Left lung (tissue), 14 donors: ENCODE data around the gene MRPL53. TPM values are rescaled to one million over a fixed set of nuclear protein-coding genes. Genes with fewer than 3 reads are reported as not detected.
A peak's percentile ranks its signal among the peaks of the same experiment; 100 is the strongest.

Source experiments
- ATAC-seq: fragments of 200-7000 bp; cut with Tn5 transposase; one replicate; pipeline ENCODE4 v1.9.1; 2020; ENCODE audit warnings: moderate library complexity
- DNase-seq, 4 donors: peaks; one replicate each; pipeline ENCODE4 v3.0.0-alpha.2; 2013 to 2020
- H3K27ac ChIP-seq, 2 donors: fragments of 200-600 bp; sonication (generic) in 1 of 2; one replicate each; pipeline versions ENCODE4 v1.5.0 to v1.8.0; 2020 to 2021
- H3K27me3 ChIP-seq, 2 donors: fragments of 200-600 bp; sonication (generic) in 1 of 2; one replicate each; pipeline versions ENCODE4 v1.5.0 to v1.8.0; 2020 to 2021
- H3K36me3 ChIP-seq, 2 donors: fragments of 200-600 bp; sonication (generic) in 1 of 2; one replicate each; pipeline versions ENCODE4 v1.5.0 to v1.8.0; 2020 to 2021
- H3K4me1 ChIP-seq, 2 donors: fragments of 200-600 bp; one replicate each; pipeline ENCODE4 v1.8.0; 2021
- H3K4me3 ChIP-seq, 2 donors: fragments of 200-600 bp; sonication (generic) in 1 of 2; one replicate each; pipeline versions ENCODE4 v1.5.0 to v1.8.0; 2020 to 2021; ENCODE audit warnings: mild to moderate bottlenecking in 1 of 2
- H3K9me3 ChIP-seq, 2 donors: fragments of 200-600 bp; sonication (generic) in 1 of 2; one replicate each; pipeline versions ENCODE4 v1.5.0 to v1.8.0; 2020 to 2021
- intact Hi-C, 2 donors: fragments of 100-400 bp; cut with DNase I; formaldehyde crosslinking; loops; one replicate each; pipeline versions ENCODE4 v1.11.2 to v1.14.2; 2022
- long read RNA-seq, 12 donors: library from polyadenylated mRNA in 2 of 12; unstranded in 2 of 12; transcript quantifications; one replicate each; pipeline ENCODE4 v2.0.0 and lab custom pipeline, GENCODE V29; 2019 to 2026
- polyA plus RNA-seq, 6 donors: library from polyadenylated mRNA; unstranded; fragments of 120-200 nt; gene quantifications; one replicate each; pipeline ENCODE4 v1.2.1, GENCODE V29; 2013; ENCODE audit not compliant: insufficient read length in 6 of 6
- total RNA-seq, 2 donors: library from RNA; stranded (reverse); fragmentation: NEBNext Ultra II Directional; extraction: Animal tissue kit (Norgen Biotek cat#: 25700); gene quantifications; one replicate each; pipeline ENCODE4 v1.2.1, GENCODE V29; 2021
- TF ChIP-seq, protein P1 (sequence below), 2 donors: fragments of 200-600 bp; sonication (generic) in 1 of 2; IDR thresholded peaks; one replicate each; pipeline versions ENCODE4 v1.5.0 to v1.8.0; 2021; ENCODE audit warnings: antibody characterized with exemption in 2 of 2
- donor health status: DM: no; HTN: yes; CAD: no.
- donor health status: DM: no; HTN: no; CAD: no.

Gene MRPL53
- total RNA-seq (10 to 100 TPM; 69.5 to 73.6 TPM), polyA plus RNA-seq (10 to 100 TPM; 33.5 to 57.8 (median 47.8) TPM)
- long read RNA-seq, donor 1, transcript MRPL53-201 (3 exons, 1,162 nt), result major isoform, 85 of 92 reads
- long read RNA-seq, donor 1, partial matches to known transcripts, result 0 of 92 reads
- long read RNA-seq, donor 1, other reads (novel, unspliced or antisense), result 0 of 92 reads
- long read RNA-seq, donor 2, transcript MRPL53-201 (3 exons, 1,162 nt), result major isoform, 56 of 59 reads
- long read RNA-seq, donor 2, partial matches to known transcripts, result 0 of 59 reads
- long read RNA-seq, donor 2, other reads (novel, unspliced or antisense), result 0 of 59 reads
- long read RNA-seq, donor 3, transcript MRPL53-201 (3 exons, 1,162 nt), result major isoform, 58 of 61 reads
- long read RNA-seq, donor 3, partial matches to known transcripts, result 0 of 61 reads
- long read RNA-seq, donor 3, other reads (novel, unspliced or antisense), result 0 of 61 reads
- long read RNA-seq, donor 4, transcript MRPL53-201 (3 exons, 1,162 nt), result major isoform, 66 of 67 reads
- long read RNA-seq, donor 4, partial matches to known transcripts, result 0 of 67 reads
- long read RNA-seq, donor 4, other reads (novel, unspliced or antisense), result 0 of 67 reads
- long read RNA-seq, donor 5, transcript MRPL53-201 (3 exons, 1,162 nt), result major isoform, 58 of 65 reads
- long read RNA-seq, donor 5, partial matches to known transcripts, result 0 of 65 reads
- long read RNA-seq, donor 5, other reads (novel, unspliced or antisense), result 0 of 65 reads
- long read RNA-seq, donor 6, transcript MRPL53-201 (3 exons, 1,162 nt), result major isoform, 61 of 65 reads
- long read RNA-seq, donor 6, partial matches to known transcripts, result 0 of 65 reads
- long read RNA-seq, donor 6, other reads (novel, unspliced or antisense), result 0 of 65 reads
- long read RNA-seq, donor 7, transcript MRPL53-201 (3 exons, 1,162 nt), result major isoform, 49 of 50 reads
- long read RNA-seq, donor 7, partial matches to known transcripts, result 0 of 50 reads
- long read RNA-seq, donor 7, other reads (novel, unspliced or antisense), result 0 of 50 reads
- long read RNA-seq, donor 8, transcript MRPL53-201 (3 exons, 1,162 nt), result major isoform, 25 of 25 reads
- long read RNA-seq, donor 8, partial matches to known transcripts, result 0 of 25 reads
- long read RNA-seq, donor 8, other reads (novel, unspliced or antisense), result 0 of 25 reads
- long read RNA-seq, donor 9, result 0 reads
- long read RNA-seq, donor 10, transcript MRPL53-201 (3 exons, 1,162 nt), result major isoform, 78 of 88 reads
- long read RNA-seq, donor 10, transcript MRPL53-202 (2 exons, 386 nt), result minor isoform, 6 of 88 reads
- long read RNA-seq, donor 10, partial matches to known transcripts, result 0 of 88 reads
- long read RNA-seq, donor 10, other reads (novel, unspliced or antisense), result 3 of 88 reads
- long read RNA-seq, donor 11, transcript MRPL53-201 (3 exons, 1,162 nt), result major isoform, 49 of 56 reads
- long read RNA-seq, donor 11, partial matches to known transcripts, result 0 of 56 reads
- long read RNA-seq, donor 11, other reads (novel, unspliced or antisense), result 0 of 56 reads
- long read RNA-seq, donor 12, transcript MRPL53-201 (3 exons, 1,162 nt), result major isoform, 41 of 41 reads
- long read RNA-seq, donor 12, partial matches to known transcripts, result 0 of 41 reads
- long read RNA-seq, donor 12, other reads (novel, unspliced or antisense), result 0 of 41 reads

GRCh38 chr2:74472086-74472944 is at the start of gene MRPL53:
Gene MRPL53 (minus strand): TSS chr2:74472680. CDS start chr2:74472660, 20 bp downstream.
- peak; percentile 95 for ATAC-seq
- Histone ChIP-seq H3K27ac (peak within 1 kb of the TSS; percentile 93 to 94), H3K4me3 (peak within 1 kb of the TSS; percentile 70 to 77), H3K4me1 (peaks cover 15 to 31% of the 10 kb centered on the region in 2 donors), H3K36me3 (peaks cover 0 to 18% of the 10 kb centered on the region in 2 donors), H3K9me3 (no peaks in the 10 kb centered on the region), H3K27me3 (no peaks in the 10 kb centered on the region)
- TF ChIP-seq, protein P1, sequence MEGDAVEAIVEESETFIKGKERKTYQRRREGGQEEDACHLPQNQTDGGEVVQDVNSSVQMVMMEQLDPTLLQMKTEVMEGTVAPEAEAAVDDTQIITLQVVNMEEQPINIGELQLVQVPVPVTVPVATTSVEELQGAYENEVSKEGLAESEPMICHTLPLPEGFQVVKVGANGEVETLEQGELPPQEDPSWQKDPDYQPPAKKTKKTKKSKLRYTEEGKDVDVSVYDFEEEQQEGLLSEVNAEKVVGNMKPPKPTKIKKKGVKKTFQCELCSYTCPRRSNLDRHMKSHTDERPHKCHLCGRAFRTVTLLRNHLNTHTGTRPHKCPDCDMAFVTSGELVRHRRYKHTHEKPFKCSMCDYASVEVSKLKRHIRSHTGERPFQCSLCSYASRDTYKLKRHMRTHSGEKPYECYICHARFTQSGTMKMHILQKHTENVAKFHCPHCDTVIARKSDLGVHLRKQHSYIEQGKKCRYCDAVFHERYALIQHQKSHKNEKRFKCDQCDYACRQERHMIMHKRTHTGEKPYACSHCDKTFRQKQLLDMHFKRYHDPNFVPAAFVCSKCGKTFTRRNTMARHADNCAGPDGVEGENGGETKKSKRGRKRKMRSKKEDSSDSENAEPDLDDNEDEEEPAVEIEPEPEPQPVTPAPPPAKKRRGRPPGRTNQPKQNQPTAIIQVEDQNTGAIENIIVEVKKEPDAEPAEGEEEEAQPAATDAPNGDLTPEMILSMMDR (IDR thresholded peaks at IDR 0.05), result no peak
- intact Hi-C loops, result no loop called here
- DNase-seq, result peak; percentile 94 to 96 (median 96)

DNA sequence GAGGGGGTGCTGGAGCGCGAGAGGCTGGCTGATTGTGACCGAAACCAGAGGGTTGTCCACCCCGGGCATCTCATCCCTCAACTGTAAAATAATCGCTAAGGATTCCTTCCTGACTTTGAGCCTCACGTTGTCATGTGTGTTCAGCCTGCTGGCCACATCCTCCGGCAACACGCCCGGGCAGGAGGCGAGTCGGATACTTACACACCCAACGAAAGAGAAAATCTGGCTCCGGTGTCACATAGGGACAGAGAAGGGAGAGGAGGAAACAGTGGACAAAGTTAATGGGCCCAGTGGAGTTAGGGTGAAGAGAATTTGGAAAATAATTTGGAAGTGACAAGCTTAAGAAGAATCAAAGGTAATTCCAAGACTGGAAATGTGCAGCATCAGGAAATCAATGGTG is 44.2 kb upstream of the MRPL53 start:
- Histone ChIP-seq H3K27ac (no peak overlapping the region), H3K4me3 (peak overlapping the region in 1 of 2 donors; percentile 43), H3K36me3 (no peaks in the 10 kb centered on the region), H3K9me3 (no peaks in the 10 kb centered on the region), H3K27me3 (peaks cover 81 to 98% of the 10 kb centered on the region in 2 donors), H3K4me1 (peaks cover 11 to 35% of the 10 kb centered on the region in 2 donors)
- TF ChIP-seq, protein P1 (IDR thresholded peaks at IDR 0.05), result no peak
- intact Hi-C loops, result no loop called here
- no peak for DNase-seq
- no peak for ATAC-seq

GRCh38 chr2:74515981-74516633 is 43.6 kb upstream of the MRPL53 start:
- peaks cover 11 to 35% of the 10 kb centered on the region in 2 donors for H3K4me1 ChIP-seq
- intact Hi-C loops, result no loop called here
- peak; percentile 90 for ATAC-seq
- no peaks in the 10 kb centered on the region for H3K9me3 ChIP-seq
- no peaks in the 10 kb centered on the region for H3K36me3 ChIP-seq
- peak overlapping the region; percentile 15 to 43 for H3K4me3 ChIP-seq
- H3K27ac ChIP-seq, result no peak overlapping the region
- TF ChIP-seq, protein P1 (IDR thresholded peaks at IDR 0.05), result no peak
- peak in 3 of 4 donors; percentile 68 to 88 (median 69) for DNase-seq
- H3K27me3 ChIP-seq, result peaks cover 85 to 100% of the 10 kb centered on the region in 2 donors
